ENCODE measurements around the gene EPHA5.

The EPHA5 gene

DNA sequence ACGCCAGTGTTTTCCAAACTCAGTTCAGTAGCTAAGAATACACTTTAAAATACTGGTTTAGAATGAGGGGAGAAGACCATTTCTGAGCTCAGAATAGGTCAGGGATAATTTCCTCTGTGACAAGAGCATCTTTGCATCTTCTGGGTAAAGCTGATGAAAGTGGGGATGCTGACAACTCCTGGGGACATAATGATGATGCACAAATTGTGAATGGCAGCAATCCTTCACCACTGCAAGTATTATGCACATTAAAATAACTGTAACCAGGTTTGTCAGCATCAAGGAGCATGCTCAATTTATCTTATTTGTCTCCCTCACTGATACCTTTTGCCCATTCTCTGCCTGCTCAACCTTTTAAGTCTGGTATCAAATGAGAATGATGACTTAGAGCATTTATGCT is 248.2 kb downstream of the EPHA5 start:
- FAIRE-seq = no peak
- DNase-seq (ENCODE audit: insufficient read length, low spot score) = no peak
- TF ChIP-seq, protein P1, sequence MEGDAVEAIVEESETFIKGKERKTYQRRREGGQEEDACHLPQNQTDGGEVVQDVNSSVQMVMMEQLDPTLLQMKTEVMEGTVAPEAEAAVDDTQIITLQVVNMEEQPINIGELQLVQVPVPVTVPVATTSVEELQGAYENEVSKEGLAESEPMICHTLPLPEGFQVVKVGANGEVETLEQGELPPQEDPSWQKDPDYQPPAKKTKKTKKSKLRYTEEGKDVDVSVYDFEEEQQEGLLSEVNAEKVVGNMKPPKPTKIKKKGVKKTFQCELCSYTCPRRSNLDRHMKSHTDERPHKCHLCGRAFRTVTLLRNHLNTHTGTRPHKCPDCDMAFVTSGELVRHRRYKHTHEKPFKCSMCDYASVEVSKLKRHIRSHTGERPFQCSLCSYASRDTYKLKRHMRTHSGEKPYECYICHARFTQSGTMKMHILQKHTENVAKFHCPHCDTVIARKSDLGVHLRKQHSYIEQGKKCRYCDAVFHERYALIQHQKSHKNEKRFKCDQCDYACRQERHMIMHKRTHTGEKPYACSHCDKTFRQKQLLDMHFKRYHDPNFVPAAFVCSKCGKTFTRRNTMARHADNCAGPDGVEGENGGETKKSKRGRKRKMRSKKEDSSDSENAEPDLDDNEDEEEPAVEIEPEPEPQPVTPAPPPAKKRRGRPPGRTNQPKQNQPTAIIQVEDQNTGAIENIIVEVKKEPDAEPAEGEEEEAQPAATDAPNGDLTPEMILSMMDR (IDR thresholded peaks at IDR 0.05; ENCODE audit: insufficient read depth, missing control alignments) = no peak

DNA sequence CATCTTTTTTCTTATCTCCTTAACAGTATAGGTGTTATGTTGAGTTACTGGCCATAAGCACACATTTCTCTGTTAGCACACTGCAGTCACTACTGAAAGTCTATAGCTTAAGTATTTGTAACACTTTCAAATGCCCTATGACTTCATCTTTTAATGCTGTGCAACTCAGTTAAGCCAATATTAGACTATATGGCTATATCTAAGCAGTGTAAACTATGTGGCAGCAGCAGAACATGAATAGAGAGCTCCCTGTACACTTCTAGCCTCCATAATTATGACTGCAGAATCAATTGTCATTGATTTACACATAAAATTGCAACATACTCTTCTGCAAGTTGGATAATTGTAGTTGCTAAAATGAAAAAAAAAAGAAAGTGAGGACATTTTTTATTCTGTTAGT is 250.3 kb downstream of the EPHA5 start:
- no peak for DNase-seq (ENCODE audit: insufficient read length, low spot score)
- no peak for FAIRE-seq
- TF ChIP-seq, protein P1 (IDR thresholded peaks at IDR 0.05; ENCODE audit: insufficient read depth, missing control alignments) = no peak

DNA sequence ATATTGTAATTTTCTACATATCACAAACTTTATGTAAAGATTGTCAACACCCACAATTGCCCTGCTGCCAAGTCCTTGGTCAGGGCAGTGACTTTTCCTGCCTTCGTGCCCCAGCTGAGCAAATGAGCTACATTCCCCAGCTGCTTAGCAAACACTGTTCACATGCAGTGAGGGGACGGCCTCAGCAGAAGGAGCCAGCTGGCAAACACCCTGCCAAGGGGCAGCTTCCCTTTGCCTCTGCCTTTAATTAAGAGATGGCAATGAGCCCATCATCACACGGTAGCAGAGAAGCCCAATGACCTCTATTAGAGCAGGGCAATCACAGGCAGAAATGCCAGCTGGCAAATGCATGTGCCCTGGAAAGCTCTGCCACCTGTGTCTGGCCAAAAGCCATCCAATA is 253.4 kb downstream of the EPHA5 start:
- no peak for DNase-seq (ENCODE audit: insufficient read length, low spot score)
- TF ChIP-seq, protein P1 (IDR thresholded peaks at IDR 0.05; ENCODE audit: insufficient read depth, missing control alignments) = no peak
- FAIRE-seq = no peak

DNA sequence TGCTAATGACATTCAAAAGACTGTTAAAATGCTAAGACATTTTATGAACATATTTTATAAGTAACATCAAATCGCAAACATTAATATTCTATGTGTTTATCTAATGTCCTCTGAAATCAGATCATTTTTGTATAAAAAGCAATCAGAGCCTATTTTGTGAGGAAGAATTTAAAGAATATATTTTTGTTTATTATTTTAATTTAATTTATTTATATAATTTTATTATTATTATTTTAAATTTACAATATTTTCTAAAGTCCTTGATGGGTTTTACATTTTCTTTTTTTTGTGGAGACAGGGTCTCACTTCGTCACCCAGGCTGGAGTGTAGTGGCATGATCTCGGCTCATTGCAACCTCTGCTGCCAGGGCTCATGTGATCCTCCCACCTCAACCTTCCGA is 262.8 kb downstream of the EPHA5 start:
- DNase-seq (ENCODE audit: insufficient read length, low spot score) (no peak), FAIRE-seq (no peak)
- TF ChIP-seq, protein P1 (IDR thresholded peaks at IDR 0.05; ENCODE audit: insufficient read depth, missing control alignments) = no peak

DNA sequence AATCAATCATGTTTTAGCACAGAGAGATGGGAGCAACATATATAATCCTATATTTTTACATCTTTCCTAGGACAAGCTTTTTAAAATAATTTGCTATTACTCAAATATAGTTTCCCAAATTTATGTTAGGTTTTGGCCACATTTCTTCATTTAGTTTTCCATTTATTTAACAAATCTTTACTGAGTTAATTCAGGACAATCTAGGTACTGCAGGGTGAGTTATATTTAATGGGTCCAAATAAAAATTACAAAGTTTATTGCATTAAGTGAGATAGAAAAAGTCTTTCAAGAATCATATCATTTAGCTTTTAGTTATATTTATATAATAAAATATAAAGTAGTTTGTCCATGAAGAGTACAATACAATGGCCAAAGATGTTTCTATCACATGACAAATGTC is 269.2 kb downstream of the EPHA5 start:
- DNase-seq (ENCODE audit: insufficient read length, low spot score) (no peak), FAIRE-seq (no peak)
- TF ChIP-seq, protein P1 (IDR thresholded peaks at IDR 0.05; ENCODE audit: insufficient read depth, missing control alignments) = no peak

DNA sequence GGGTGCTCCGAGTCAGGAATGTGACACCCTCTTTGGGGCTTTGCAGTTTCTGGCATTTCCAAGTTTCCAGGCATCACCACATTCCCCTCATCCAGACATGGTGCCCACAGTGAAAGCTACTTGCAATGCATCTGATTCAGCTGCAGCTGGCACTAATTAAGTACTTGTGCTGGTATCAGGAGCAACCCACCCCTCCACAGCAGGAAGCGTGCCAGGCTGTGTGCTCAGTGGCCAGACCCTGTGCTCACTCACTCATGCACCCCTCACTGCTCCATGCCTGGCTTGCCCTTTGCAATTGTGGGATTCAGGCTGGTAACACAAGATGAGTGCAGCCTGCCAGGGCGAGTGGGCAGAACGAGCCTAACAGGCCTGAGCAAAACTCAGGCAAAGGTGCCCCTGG is 271.2 kb downstream of the EPHA5 start:
- DNase-seq (ENCODE audit: insufficient read length, low spot score) (no peak), FAIRE-seq (no peak)
- TF ChIP-seq, protein P1 (IDR thresholded peaks at IDR 0.05; ENCODE audit: insufficient read depth, missing control alignments) = no peak

DNA sequence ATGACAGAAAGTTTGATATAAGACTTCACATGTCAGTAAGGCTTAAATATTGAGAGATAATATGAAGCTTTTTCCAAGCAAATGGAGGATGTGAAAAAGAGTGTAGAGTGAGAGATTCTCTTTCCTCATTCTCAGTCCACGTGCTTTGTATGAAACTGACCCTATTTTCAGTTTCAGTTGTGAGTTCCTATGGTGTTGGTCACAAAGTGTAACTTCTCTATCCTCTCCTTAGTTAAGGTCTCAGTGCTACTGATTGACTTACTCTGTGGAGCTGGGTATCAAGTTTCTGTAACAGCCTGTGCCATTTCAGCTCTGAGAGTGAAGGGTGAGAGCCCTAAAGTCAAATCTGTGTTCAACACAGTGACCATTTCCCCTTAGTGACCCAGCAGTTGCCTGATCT is 277.2 kb downstream of the EPHA5 start:
- DNase-seq (ENCODE audit: insufficient read length, low spot score) (no peak), FAIRE-seq (no peak)
- TF ChIP-seq, protein P1 (IDR thresholded peaks at IDR 0.05; ENCODE audit: insufficient read depth, missing control alignments) = no peak
